Measurements from ENCODE around the gene CD7. TPM values are rescaled to one million over a fixed set of nuclear protein-coding genes. Genes with fewer than 3 reads are reported as not detected.
A peak's percentile ranks its signal among the peaks of the same experiment; 100 is the strongest.

CD7 gene
- total RNA-seq, 1 donor from 2014 or later, result 5.2 TPM

DNA sequence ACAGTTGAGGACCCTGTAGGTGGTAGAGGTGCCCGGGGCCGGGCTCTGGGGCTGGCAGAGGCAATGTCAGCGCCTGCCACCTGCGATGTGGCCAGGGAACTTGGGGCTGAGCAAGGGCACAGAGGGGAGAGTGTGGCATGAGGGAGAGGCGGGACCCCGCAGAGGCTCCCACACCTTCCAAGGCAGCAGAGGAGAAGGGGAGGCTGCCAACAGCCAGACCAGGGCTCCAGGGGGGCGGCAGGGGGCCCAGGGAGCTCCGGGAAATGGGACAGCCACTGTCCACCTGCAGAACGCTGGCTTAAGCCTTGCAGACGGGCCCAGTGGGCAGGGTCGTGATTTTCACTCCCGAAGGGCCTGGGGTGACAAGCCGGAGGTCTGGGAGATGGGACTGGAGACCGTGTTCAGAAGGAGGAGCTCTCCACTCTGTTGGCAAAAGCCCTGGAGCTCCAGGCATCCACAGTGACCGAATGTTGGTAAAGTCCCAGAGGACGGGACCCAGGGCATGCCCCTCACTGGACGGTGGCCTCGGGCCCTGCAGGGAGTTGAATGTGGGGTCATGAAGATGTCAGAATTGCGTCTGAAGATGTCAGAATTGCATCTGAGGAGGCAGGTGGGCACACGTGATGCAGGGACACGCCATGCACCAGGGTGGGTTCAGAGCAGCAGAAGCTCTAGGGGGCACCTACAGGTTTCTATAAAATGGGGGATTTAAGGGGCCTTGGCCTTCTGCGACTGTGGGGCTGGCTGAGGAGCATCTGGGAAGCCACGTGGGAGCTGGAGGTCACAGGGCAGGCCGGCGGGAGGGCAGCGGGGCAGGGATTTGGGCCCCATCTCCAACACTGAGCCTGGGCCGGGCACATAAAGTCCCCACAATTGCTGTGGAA lies 18.6 kb downstream of the CD7 start:
- Histone ChIP-seq H3K9me3 (no peaks in the 10 kb centered on the region), H3K36me3 (no peaks in the 10 kb centered on the region), H3K27ac (peak overlapping the region; percentile 88), H3K4me3 (peak overlapping the region; percentile 51 to 68), H3K4me1 (peaks cover 55% of the 10 kb centered on the region), H3K27me3 (no peaks in the 10 kb centered on the region)
- no peak for DNase-seq (ENCODE audit: extremely low spot score in 2 of 2)
- no peak for TF ChIP-seq POLR2A (IDR thresholded peaks at IDR 0.05)
- TF ChIP-seq POLR2AphosphoS5 (IDR thresholded peaks at IDR 0.05; ENCODE audit: insufficient read depth in 1 of 2, low read depth in 1 of 2), result no peak
- TF ChIP-seq, protein P1, sequence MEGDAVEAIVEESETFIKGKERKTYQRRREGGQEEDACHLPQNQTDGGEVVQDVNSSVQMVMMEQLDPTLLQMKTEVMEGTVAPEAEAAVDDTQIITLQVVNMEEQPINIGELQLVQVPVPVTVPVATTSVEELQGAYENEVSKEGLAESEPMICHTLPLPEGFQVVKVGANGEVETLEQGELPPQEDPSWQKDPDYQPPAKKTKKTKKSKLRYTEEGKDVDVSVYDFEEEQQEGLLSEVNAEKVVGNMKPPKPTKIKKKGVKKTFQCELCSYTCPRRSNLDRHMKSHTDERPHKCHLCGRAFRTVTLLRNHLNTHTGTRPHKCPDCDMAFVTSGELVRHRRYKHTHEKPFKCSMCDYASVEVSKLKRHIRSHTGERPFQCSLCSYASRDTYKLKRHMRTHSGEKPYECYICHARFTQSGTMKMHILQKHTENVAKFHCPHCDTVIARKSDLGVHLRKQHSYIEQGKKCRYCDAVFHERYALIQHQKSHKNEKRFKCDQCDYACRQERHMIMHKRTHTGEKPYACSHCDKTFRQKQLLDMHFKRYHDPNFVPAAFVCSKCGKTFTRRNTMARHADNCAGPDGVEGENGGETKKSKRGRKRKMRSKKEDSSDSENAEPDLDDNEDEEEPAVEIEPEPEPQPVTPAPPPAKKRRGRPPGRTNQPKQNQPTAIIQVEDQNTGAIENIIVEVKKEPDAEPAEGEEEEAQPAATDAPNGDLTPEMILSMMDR (IDR thresholded peaks at IDR 0.05), result no peak
- intact Hi-C loops (cut with DNase I), result no loop called here

DNA sequence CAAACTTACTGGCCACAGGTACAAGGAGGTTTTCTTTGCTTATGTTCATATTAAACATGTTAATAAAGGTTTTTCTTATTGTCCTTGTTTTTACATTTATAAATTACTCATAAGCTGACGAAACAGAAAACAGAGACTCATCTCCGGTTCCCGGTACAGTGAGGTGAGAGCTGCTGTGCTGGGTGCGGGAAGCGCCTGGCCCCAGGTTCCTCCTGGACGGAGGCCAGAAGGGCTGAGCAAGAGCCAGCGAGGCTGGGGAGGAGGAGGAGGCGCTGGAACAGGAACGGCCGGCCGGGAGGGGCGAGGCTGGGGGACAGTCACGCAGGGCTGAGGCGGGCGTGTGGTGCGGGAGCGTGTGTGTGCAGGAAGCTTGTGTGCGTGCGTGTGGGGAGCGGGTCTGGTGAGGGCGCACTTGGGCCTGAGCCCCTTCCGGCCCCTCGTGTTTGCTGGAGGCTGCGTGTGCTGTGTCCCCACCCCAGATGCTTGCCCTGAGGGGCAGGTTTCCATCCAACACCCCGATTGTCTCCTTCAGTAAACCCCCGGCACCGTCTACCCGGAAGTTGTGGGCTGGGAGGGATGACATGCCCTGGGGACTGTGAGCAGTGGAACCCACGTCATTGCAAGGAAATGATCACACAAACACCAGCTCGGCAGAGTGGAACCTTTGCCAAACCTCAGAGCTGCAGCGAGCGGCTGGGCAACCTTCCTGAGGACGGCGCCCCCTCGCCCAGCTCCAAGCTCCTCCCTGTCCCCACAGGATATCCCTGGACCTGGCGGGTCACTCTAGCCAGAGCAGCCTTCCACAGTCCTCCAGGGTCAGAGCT lies 19.5 kb downstream of the CD7 start:
- Histone ChIP-seq H3K27ac (peak overlapping the region; percentile 88), H3K27me3 (no peaks in the 10 kb centered on the region), H3K4me1 (peaks cover 59% of the 10 kb centered on the region), H3K4me3 (peak overlapping the region; percentile 51 to 68), H3K9me3 (no peaks in the 10 kb centered on the region), H3K36me3 (no peaks in the 10 kb centered on the region)
- TF ChIP-seq POLR2A (IDR thresholded peaks at IDR 0.05) (peak in 1 of 2 donors; percentile 26), POLR2AphosphoS5 (IDR thresholded peaks at IDR 0.05; ENCODE audit: insufficient read depth in 1 of 2, low read depth in 1 of 2) (peak; percentile 48 to 83)
- TF ChIP-seq, protein P1 (IDR thresholded peaks at IDR 0.05), result no peak
- intact Hi-C loops (cut with DNase I), result no loop called here
- peak in 1 of 2 donors; percentile 96 for DNase-seq (ENCODE audit: extremely low spot score in 2 of 2)

DNA sequence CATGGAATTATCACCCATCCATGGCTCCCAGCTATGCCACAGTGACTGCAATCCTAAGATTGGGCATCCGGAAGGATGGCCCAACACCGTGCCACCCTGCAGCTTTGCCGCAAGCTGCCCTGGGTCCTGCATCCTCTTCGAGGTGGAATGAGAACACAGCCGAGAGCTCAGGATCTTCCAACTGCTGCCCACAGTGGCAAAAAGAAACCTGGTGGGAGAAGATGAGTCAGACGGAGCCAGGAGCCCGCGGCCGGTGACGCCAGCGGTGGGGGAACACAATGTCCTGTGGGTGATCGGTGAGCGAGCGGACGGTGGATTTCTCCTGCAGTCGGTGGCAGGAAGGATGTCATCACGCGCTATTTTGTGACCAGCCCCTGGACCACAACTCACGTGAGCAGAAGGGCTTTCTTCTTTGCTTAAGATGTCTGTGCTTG lies 20.1 kb downstream of the CD7 start:
- TF ChIP-seq, protein P1 (IDR thresholded peaks at IDR 0.05), result no peak
- peak; percentile 83 to 99 for TF ChIP-seq POLR2AphosphoS5 (IDR thresholded peaks at IDR 0.05; ENCODE audit: insufficient read depth in 1 of 2, low read depth in 1 of 2)
- peak in 1 of 2 donors; percentile 50 for TF ChIP-seq POLR2A (IDR thresholded peaks at IDR 0.05)
- H3K27ac ChIP-seq, result peak overlapping the region; percentile 88
- intact Hi-C loops (cut with DNase I), result no loop called here
- peak in 1 of 2 donors; percentile 98 for DNase-seq (ENCODE audit: extremely low spot score in 2 of 2)
- H3K27me3 ChIP-seq, result no peaks in the 10 kb centered on the region
- peaks cover 60% of the 10 kb centered on the region for H3K4me1 ChIP-seq
- peak overlapping the region; percentile 51 to 68 for H3K4me3 ChIP-seq
- no peaks in the 10 kb centered on the region for H3K9me3 ChIP-seq
- no peaks in the 10 kb centered on the region for H3K36me3 ChIP-seq

DNA sequence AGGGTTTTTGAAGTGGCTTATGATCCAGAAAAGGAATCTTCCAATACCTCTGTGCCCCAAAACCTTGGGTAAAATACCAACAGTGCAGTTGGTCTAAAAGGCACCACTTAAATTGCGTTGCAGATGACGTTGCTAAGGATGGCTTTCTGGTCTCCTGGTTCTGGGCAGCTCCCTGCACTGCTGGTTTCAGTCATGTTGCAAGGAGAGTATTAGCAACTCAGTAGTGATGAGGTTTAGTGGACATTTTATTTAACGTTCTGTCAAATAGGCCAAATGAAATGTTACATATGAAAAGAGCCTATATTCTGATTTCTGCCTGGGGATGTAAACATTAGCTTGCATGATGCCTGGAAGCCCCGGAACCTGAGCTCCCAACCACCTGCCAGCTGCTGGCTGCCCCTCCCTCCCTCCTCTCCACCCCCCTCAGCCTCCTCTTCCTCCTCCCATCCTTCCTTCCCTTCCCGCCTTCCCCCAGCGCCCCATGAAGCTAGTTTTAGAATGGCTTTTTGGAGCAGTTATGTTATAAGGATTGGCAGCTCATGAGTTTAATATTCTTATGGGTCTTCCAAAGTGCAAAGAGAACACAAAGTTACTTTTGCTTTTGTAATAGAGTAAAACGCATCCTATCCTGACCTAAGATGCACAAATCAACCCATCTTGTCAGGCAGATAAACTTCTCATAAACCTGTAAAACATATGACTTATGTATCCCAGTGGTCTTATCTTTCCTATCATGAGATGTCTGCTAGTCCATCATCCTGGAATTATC lies 20.7 kb downstream of the CD7 start:
- DNase-seq (ENCODE audit: extremely low spot score in 2 of 2), result no peak

More for the DNA sequence above, 20.7 kb downstream of the CD7 start:
- H3K27me3 ChIP-seq, result no peaks in the 10 kb centered on the region
- H3K9me3 ChIP-seq, result no peaks in the 10 kb centered on the region
- peak overlapping the region; percentile 51 to 68 for H3K4me3 ChIP-seq
- H3K27ac ChIP-seq, result peak overlapping the region; percentile 88
- peaks cover 62% of the 10 kb centered on the region for H3K4me1 ChIP-seq
- intact Hi-C loops (cut with DNase I), result no loop called here
- TF ChIP-seq POLR2AphosphoS5 (IDR thresholded peaks at IDR 0.05; ENCODE audit: insufficient read depth in 1 of 2, low read depth in 1 of 2) (no peak), POLR2A (IDR thresholded peaks at IDR 0.05) (no peak)
- TF ChIP-seq, protein P1 (IDR thresholded peaks at IDR 0.05), result no peak
- H3K36me3 ChIP-seq, result no peaks in the 10 kb centered on the region

All from vagina (tissue), 2 donors.